Neutrophil (primary cell): Measurements from ENCODE around the gene SLC16A13.

ENCODE experiments used
- H3K27ac ChIP-seq: fragments of 200-600 bp; sonication (generic); 2 replicates; pipeline ENCODE4 v1.5.1; 2016; ENCODE audit warnings: mild to moderate bottlenecking, moderate library complexity
- H3K27me3 ChIP-seq: fragments of 200-600 bp; sonication (generic); 2 replicates; pipeline ENCODE4 v1.6.0; 2016; ENCODE audit warnings: mild to moderate bottlenecking
- H3K36me3 ChIP-seq: fragments of 200-600 bp; sonication (generic); 2 replicates; pipeline ENCODE4 v1.5.1; 2017
- H3K4me1 ChIP-seq, 2 experiments: fragments of 200-600 bp in 1 of 2; sonication (generic) in 1 of 2; 1 replicate in 1 of 2; 2 replicates in 1 of 2; pipeline versions ENCODE4 v1.5.1 to v1.6.1; 2013 to 2016; ENCODE audit warnings: low read depth in 1 of 2, low read length in 1 of 2, mild to moderate bottlenecking in 1 of 2, moderate library complexity in 1 of 2; ENCODE audit not compliant: control insufficient read depth in 1 of 2, insufficient read depth in 1 of 2
- H3K4me3 ChIP-seq, 2 experiments: fragments of 200-600 bp in 1 of 2; sonication (generic) in 1 of 2; 1 replicate in 1 of 2; 2 replicates in 1 of 2; pipeline ENCODE4 v1.5.1; 2013 to 2016; ENCODE audit warnings: low read depth in 1 of 2, low read length in 1 of 2, mild to moderate bottlenecking in 1 of 2, moderate library complexity in 1 of 2
- H3K9me3 ChIP-seq: fragments of 200-600 bp; sonication (generic); 2 replicates; pipeline ENCODE4 v1.5.1; 2016
- TF ChIP-seq, protein P1 (sequence below): fragments of 200-600 bp; sonication (generic); IDR thresholded peaks from 2 replicates; pipeline ENCODE4 v1.5.1; 2016; ENCODE audit warnings: antibody characterized with exemption

The SLC16A13 gene

DNA sequence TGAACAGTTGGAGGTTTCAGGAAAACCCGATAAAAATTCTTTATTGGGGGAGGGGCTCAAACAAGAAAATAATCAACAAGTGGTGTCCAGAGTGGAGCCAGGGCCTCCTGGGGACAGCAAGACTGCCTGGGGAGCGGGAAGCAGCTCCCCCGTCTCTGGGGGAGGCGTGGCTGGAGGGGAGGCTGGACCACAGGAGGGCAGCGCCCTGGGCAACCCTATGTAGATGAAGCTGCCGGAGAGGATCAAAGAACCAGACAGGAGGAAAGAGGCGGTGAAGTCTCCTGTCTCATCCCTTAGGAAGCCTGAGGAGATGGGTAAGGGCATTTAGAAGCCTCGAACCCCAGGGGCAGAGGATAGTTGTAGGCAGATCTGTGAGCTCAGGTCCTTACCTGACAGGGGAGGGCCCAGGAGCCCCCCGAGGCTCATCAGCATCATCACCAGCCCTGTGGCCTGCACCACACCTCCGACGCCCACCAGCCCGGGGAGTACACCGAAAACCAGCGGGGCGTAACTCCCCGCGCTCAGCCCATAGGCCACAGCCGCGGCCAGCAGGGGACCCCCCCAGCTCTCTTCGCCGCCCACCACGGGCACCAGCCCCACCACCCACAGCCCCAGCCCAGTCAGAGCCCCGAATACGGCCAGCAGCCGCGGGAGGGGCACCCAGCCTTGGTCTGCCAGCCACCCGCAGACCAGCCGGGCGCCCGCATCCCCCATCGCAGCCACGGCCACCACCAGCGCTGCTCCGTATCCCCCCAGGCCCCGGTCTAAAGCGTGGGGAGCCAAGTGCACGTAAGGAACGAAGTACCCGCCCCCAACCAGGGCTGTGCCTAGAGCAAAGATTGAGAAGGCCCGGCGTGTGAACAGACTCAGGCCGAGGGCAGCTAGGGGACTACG, 6.0 kb downstream of the SLC16A13 start:
- H3K9me3 ChIP-seq = no peaks in the 10 kb centered on the region
- TF ChIP-seq, protein P1, sequence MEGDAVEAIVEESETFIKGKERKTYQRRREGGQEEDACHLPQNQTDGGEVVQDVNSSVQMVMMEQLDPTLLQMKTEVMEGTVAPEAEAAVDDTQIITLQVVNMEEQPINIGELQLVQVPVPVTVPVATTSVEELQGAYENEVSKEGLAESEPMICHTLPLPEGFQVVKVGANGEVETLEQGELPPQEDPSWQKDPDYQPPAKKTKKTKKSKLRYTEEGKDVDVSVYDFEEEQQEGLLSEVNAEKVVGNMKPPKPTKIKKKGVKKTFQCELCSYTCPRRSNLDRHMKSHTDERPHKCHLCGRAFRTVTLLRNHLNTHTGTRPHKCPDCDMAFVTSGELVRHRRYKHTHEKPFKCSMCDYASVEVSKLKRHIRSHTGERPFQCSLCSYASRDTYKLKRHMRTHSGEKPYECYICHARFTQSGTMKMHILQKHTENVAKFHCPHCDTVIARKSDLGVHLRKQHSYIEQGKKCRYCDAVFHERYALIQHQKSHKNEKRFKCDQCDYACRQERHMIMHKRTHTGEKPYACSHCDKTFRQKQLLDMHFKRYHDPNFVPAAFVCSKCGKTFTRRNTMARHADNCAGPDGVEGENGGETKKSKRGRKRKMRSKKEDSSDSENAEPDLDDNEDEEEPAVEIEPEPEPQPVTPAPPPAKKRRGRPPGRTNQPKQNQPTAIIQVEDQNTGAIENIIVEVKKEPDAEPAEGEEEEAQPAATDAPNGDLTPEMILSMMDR = no peak
- H3K36me3 ChIP-seq = no peaks in the 10 kb centered on the region
- H3K4me1 ChIP-seq = peaks cover 29 to 37% of the 10 kb centered on the region in 2 experiments
- H3K4me3 ChIP-seq = no peak overlapping the region
- H3K27ac ChIP-seq = no peak overlapping the region
- peaks cover 70% of the 10 kb centered on the region for H3K27me3 ChIP-seq

DNA sequence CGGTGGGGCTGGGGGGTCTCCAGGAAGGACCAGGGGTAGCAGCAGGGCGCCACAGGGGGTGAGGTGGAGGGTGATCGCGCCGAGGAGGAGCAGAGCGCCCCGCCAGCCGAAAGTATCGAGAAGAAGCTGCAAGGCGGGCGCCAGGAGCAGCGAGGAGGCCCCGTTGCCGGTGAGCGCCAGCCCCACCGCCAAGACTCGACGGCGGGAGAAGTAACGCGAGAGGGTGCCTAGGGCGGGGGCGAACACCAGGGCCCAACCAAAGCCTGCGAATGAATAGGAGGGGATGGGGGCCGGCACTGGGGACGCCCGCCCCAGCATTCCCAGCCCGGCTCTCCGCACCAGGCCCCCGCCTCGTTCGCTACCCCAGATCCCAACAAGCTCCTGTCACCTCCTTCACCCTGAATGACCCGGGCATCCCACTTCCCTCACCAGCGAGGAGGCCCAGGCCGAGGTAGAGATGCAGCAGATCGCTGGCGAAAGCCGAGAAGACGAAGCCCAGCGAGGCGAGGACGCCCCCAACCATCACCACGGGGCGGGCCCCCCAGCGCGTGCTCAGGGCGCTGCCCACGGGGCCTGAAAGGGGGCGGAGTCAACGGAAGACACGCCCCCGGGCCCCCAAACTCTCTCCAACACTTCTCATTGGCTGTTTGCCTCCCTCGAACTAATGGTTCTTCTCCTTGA, 6.8 kb downstream of the SLC16A13 start:
- no peaks in the 10 kb centered on the region for H3K36me3 ChIP-seq
- H3K27me3 ChIP-seq = peaks cover 78% of the 10 kb centered on the region
- TF ChIP-seq, protein P1 = no peak
- peaks cover 31 to 41% of the 10 kb centered on the region in 2 experiments for H3K4me1 ChIP-seq
- peak overlapping the region; percentile 1 to 39 for H3K4me3 ChIP-seq
- H3K27ac ChIP-seq = no peak overlapping the region
- H3K9me3 ChIP-seq = no peaks in the 10 kb centered on the region

DNA sequence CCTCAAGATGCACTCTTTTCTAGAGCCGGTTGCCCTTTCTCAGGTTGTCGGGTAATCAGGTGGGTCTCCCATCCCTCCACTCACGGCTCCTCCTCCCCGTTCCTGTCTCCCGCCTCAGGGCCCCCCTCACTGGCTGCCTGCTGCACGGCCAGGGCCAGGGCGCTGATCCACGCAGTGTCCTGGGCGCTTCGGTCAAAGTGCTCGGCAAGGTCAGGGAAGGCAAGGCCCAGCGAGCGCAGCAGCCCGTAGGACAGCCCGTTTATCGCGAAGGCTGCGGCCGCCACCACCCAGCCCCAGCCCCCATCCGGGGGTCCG, 7.3 kb downstream of the SLC16A13 start:
- TF ChIP-seq, protein P1 = no peak
- Histone ChIP-seq H3K27ac (no peak overlapping the region), H3K36me3 (no peaks in the 10 kb centered on the region), H3K9me3 (no peaks in the 10 kb centered on the region), H3K4me1 (peaks cover 31 to 41% of the 10 kb centered on the region in 2 experiments), H3K27me3 (peaks cover 83% of the 10 kb centered on the region), H3K4me3 (peak overlapping the region; percentile 1 to 39)

DNA sequence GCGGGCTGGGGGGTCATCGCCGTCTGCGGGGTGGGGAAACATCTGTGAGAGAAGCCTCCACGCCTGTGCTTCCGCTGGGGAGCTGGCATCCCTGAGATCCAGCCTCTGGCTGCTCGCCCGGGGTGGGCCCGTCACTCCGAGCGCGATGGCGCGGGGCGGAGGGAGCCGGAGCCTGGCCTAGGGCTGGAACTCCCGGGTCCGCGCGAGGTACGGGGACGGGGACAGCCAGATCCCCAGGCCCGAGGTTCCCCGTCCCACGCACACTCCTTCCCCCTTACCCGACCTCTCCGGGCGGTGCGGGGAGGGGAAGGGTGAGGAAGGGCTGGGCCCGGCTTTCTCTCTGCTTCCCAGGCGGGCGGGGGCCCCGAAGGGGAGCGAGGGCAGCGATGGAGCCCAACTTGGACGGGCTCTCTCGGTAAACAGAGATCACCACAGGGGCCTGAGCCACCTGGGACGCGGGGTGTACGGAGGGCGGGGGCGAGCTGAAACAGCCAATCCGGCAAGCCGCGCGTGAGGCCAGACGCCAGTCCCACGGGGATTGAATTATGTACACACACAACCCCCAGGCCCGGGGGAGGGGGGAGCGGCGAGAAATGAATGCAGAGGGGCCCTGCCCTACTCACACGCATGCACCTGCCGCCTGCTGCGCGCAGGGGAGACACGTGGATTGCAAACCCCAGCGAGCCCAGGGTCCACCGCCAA, 7.8 kb downstream of the SLC16A13 start, which contains the start of gene SLC16A11:
SLC16A11 (minus strand) TSS at position 596 of the 702 bp plus-strand sequence; CDS start at position 17, 579 bp downstream.
- no peaks in the 10 kb centered on the region for H3K9me3 ChIP-seq
- no peak within 1 kb of the TSS for H3K27ac ChIP-seq
- peaks cover 31 to 41% of the 10 kb centered on the region in 2 experiments for H3K4me1 ChIP-seq
- H3K27me3 ChIP-seq = peaks cover 88% of the 10 kb centered on the region
- no peaks in the 10 kb centered on the region for H3K36me3 ChIP-seq
- peak within 1 kb of the TSS; percentile 1 to 39 for H3K4me3 ChIP-seq
- TF ChIP-seq, protein P1 = no peak

DNA sequence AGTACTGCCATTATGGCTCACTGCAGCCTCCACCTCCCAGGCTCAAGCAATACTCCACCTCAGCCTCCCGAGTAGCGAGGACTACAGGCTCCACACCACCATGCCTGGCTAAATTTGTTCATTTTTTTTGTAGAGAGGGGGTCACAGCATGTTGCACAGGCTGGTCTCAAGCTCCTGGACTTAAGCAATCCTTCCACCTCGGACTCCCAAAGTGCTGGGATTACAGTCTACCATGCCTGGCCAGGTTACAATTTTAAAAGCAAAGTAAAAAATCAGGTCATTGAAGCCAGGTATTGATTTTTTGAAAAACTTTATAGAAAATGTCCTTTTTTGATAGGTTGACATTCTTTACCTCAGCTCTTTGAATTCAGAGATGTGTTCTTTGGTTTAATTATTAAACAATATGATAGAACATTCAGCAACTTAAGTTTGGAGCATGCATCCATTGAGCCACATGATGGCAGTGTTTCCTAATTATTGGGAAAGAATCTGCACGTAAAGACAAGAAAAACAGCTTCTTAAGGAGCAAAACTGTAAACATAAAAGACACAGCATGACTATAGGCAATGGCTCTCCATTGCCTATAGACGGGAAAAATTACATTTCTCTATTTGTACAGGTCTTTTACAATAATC, 9.8 kb downstream of the SLC16A13 start:
- no peaks in the 10 kb centered on the region for H3K36me3 ChIP-seq
- peak overlapping the region; percentile 19 to 40 for H3K4me3 ChIP-seq
- H3K9me3 ChIP-seq = no peaks in the 10 kb centered on the region
- TF ChIP-seq, protein P1 = peak; percentile 47
- peaks cover 31 to 41% of the 10 kb centered on the region in 2 experiments for H3K4me1 ChIP-seq
- H3K27me3 ChIP-seq = peaks cover 100% of the 10 kb centered on the region
- H3K27ac ChIP-seq = no peak overlapping the region
